GM18499 (cell line): Measurements from ENCODE around the gene SSC5D.

Experiments used
- ATAC-seq: cut with Tn5 transposase; IDR thresholded peaks from one replicate; pipeline ENCODE4 v1.9.1; 2021; ENCODE audit warnings: moderate number of reproducible peaks; ENCODE audit not compliant: insufficient read depth, unreplicated experiment

SSC5D gene

DNA sequence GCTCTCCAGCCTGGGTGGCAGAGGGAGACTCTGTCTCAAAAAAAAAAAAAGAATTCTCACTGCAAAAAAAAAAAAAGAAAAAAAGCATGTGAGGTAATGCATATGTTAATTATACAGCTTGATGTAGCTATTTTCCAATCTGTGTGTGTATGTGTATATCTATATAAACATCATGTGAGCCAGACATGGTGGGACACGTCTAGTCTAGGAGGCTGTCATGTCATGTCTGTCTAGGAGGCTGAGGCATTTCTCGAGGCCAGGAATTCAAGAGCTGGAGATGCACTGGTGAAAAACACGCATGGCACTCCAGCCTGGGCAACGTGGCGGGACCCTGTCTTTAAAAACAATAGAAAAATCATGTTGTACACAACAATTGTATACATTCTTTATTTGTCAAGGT lies 64.0 kb downstream of the SSC5D start:
- no peak for ATAC-seq

DNA sequence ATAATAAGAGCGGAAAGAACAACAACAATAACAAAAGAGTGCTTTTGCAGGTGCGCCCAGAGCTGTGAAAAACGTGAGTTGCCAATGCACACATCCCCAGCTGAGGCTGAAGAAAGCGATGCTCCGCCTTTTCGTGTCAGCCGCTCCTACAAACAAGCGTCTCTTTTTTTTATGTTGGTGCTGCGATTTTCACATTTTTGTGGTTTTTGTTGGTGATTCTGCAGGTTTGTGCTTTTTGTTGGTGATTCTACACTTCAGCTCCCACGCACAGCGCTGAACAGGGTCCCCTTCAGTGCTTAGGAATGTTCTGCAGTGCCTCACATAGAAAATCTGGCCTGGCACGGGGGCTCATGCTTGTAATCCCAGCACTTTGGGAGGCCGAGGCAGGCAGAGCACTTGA lies 64.4 kb downstream of the SSC5D start:
- no peak for ATAC-seq

DNA sequence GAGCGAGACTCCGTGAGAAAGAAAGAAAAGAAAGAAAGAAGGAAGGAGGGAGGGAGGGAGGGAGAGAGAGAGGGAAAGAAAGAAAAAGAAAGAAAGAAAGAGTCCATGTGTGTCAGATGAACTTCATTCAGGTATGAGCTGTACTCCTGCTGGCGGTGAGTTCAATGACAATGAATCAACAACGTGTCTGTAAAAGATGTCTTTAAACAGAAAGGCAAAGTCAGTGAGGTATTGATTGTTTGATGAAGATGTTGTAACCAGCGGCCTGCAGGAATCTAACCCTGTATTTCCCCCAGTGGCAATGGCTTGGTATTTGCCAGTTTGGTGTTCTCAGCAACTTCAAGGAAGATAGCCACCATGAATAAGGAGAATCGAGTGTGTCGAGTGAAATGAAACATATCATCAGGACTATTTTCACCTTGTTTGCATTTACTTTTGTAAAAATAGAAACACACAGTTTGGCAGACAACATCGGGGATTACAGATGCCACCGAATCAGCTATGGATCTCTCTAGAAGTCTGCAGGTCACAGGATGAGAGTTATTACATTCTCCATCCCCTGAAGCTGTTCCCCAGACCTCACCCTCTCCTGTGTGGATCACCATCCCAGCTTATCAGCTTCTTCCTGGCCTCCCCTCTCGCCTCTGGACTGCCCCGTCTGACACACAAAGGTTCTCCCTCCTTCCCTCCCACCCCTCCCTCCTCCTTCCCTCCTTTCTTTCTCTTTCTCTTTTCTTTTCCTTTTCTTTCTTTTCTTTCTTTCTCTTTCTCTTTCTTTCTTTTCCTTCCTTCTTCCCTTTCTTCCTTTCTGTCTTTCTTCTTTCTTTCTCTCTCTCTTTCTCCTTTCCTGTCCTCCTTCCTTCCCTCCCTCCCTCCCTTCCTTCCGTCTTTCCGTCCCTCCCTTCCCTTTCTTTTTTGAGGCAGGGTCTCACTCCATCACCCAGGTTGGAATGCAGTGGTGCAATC lies 65.3 kb downstream of the SSC5D start:
- ATAC-seq: no peak

DNA sequence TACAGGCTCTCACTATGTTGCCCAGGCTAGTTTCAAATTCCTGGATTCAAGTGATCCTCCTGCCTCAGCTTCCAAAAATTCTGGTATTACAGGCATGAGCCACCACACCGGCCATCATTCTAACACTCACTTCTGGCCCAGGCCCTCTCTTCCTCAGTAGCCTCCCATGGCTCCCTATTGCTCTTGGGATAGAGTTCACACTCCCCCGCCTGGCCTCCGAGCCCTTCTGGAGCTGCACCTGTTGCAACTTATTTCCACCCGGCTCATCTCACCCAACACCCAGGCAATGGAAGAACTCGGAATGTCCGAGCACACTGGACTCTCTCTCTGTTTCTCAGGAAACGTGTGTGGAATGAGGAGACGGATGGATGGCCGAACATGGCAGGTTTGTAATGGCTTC lies 66.1 kb downstream of the SSC5D start:
- ATAC-seq: no peak

DNA sequence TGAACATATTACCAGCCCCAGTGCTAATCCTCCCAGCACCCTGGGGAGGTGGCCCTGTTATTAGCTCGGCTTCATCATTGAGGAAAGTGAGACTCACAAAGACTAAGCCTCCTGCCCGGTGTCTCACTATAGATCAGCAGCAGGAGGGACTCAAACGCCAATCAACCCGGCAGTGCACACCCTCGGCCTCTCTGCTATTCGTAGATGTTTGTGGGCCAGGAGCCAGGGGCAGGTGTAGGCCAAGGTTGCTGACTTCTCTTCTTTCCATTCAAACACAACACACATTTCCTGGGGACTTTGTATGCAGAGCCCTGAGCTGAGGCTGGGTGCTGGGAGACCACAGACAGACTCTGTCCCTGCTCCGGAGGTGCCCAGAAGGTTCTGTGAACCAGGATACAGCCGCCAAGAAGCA lies 66.5 kb downstream of the SSC5D start:
- no peak for ATAC-seq

DNA sequence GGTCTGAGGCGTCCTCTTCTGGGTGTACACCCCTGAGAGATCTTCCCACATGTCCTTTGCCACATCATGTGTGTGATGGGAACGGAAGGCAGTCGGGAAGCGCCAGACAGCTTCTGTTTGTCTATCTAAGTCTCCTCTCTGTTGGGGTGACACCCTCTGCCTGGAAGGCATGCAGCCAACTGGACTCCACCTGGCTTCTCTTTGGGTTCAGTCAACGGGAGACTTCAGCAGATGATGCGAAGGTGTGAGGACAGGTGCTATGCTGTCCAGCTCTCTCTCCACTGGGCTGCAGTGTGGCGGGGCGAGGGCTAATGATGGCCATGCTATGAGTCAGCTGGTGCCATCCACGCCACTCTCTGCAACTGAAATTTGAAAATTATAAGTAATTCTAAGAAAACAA lies 71.4 kb downstream of the SSC5D start:
- ATAC-seq: no peak

DNA sequence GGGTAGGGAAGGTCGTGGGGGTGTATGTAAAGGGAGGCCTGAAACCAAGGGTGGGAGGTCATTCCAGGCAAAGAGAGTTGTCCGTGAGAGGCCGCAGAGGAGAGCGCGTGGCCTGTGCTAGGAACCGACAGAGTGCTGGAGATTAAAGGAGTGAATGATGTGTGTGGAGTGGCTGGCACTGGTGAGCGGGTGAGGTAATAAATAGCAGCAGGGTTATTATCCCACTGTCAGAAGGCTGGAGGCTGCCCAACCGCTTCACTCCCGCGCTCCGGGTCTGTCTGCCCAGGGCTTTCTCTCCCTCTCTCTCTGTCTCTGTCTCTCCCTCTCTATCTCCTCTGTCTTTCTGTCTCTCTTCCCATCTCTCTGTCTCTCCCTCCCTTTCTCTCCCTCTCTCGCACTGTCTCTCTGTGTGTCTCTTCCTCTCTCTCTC lies 75.0 kb downstream of the SSC5D start:
- ATAC-seq: no peak

DNA sequence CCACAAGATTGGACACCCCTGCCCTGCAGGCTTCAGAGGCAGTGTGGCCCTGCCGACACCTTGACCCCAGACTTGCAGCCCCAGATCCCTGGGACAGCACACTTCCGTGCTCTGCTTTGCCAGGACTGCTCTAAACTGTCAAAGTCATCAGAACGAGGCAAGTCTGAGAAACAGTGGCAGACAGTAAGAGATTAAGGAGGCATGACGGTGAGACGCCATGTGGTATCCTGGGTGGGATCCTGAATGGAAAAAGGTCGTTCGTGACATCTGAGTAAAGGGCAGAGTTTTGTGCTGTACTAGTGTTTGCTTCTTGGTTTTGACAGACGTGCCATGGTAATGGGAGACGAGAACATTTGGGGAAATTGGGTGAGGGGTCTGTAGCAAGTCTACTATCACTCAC lies 78.6 kb downstream of the SSC5D start:
- ATAC-seq: no peak

DNA sequence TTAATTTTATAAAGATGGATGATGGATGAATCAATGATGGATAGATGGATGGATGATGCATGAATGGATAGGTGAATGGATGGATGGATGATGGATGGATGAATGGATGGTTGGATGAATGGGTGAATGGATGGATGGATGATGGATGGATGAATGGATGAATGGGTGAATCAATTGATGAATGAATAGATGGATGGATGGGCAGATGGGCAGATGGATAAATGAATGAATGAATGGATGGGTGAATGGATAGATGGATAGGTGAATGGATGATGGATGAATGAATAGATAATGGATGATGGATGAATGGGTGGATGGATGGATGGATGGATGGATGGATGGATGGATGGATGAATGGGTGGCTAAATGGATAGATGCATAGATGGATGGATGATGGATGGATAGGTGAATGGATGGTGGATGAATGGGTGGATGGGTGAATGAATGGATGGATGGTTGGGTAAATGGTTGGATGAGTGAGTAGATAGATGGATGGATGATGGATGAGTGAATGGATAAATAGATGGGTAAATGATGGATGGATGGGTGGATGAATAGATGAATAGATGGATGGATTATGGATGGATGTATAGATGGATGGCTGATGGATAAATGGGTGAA lies 79.6 kb downstream of the SSC5D start:
- no peak for ATAC-seq
